HG03066 (cell line): ENCODE data around the gene KHDC4.

Experiments
- ATAC-seq: cut with Tn5 transposase; IDR thresholded peaks from one replicate; pipeline ENCODE4 v1.9.1; 2021; ENCODE audit warnings: low read depth; ENCODE audit not compliant: unreplicated experiment

The KHDC4 gene

DNA sequence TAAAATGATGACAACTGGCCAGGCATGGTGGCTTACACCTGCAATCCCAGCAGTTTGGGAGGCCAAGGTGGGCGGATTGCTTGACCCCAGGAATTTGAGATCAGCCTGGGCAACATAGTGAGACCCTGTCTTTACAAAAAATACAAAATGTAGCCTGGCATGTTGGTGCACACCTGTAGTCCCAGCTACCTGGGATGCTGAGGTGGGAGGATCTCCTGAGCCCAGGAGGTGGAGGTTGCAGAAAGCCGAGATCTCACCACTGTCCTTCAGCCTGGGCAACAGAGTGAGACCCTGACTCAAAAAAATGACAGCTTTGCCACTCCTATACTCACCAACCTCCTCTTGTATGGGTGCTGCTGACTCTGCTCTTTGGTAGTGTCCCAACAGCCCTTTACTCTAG lies 56.3 kb downstream of the KHDC4 start:
- no peak for ATAC-seq

DNA sequence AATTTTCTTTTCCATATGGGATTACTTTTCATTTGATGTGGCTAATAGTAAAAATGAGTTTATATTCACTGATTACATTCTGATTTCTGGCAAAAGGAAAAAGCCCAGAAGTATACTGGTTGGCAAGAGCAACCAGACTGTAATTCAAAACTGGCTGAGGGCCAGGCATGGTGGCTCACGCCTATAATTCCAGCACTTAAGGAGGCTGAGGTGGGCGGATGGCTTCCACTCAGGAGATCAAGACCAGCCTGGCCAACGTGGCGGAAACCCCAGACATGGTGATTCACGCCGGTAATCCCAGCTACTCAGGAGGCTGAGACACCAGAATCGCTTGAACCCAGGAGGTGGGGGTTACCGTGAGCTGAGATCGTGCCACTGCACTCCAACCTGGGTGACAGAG lies 60.4 kb downstream of the KHDC4 start:
- no peak for ATAC-seq

DNA sequence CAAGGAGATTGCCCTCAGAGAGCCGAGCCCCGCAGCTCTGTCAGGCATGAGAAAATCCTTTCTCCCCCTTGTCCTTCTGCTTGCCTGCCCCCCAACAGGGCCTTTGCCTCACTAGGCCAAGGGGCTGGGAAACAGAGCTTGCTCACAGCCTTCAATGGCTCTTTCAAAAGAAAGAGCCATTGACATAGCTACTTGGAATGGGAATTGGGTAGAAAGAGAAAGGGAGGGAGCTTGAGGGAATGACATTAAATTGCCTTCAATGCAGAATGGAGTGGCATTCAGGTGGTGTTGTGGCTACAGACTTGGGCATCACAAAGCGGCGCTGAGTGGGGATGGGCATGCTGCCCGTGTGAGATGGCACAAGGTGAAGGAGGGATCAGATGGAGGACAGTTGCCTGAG lies 61.7 kb downstream of the KHDC4 start:
- ATAC-seq, result no peak

DNA sequence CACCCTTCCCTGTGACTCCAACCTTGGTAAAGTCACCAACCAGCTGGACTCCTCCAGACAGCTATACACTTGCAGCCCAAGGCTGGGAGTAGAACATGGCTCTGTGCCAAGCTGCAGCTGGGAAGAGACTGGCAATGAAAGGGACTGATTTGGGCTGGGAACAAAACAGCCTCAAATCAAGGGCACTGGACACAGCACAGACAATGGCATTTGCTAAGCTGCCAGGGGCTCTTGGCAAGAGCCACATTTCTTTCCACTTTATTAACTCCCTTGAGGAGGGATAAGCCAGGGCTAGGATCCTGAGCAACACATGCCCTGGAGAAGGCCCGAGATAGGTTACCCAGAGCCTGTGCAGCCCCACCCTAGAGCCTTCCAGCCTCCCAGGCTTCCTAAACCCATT lies 62.8 kb downstream of the KHDC4 start:
- no peak for ATAC-seq

DNA sequence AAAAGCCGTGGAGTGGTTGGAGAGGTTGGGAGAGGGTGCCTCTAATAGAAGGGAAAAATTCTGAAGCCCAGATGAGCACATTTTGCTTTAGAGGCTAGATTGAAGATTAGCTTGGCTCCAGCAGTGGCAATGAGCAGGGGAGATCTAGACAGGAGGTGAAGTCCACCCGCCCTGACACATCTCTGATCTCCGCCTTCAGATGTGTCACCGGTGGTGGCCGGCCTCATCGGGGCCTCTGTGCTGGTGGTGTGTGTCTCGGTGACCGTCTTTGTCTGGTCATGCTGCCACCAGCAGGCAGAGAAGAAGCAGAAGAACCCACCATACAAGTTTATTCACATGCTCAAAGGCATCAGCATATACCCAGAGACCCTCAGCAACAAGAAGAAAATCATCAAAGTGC lies 66.4 kb downstream of the KHDC4 start:
- ATAC-seq, result no peak

DNA sequence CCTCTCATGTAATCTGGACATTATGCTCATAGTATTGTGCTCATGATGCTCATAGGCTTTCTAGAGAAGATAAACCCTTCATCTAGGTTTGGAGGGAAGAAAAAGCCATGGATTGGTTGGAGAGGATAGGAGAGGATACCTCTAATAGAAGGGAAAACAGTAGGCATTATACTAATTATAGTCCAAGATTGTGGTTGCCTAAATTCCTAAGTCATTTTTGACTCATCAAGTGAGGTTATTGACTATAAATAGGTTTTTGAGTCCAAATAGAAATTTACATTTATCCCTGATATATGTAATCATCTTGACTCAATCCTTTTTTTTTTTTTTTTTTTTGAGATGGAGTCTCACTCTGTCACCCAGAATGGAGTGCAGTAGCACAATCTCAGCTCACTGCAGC lies 69.8 kb downstream of the KHDC4 start:
- ATAC-seq, result no peak
